Ovary (tissue), 9 donors: ENCODE results near the gene MB. TPM values are rescaled to one million over a fixed set of nuclear protein-coding genes. Genes with fewer than 3 reads are reported as not detected.
"Not testable (repeated sequence)": the region's sequence is repeated elsewhere in the genome, so short reads cannot be mapped to it uniquely, and the experiment has no call there.

Experiments
- DNase-seq, 5 donors: peaks; one replicate each; pipeline ENCODE4 v3.0.0-alpha.2; 2019 to 2020
- H3K27ac ChIP-seq, 2 donors: fragments of 200-600 bp; one replicate each; pipeline versions ENCODE4 v1.5.1 to v1.8.0; 2019 to 2022
- H3K27me3 ChIP-seq: fragments of 200-600 bp; one replicate; pipeline ENCODE4 v1.8.0; 2022
- H3K36me3 ChIP-seq: fragments of 200-600 bp; sonication (generic); one replicate; pipeline ENCODE4 v1.5.1; 2019
- H3K4me1 ChIP-seq: one replicate; pipeline ENCODE4 v1.8.1; 2013; ENCODE audit warnings: mild to moderate bottlenecking, moderate library complexity; ENCODE audit not compliant: insufficient read depth
- H3K4me3 ChIP-seq: fragments of 200-600 bp; sonication (generic); one replicate; pipeline ENCODE4 v1.5.1; 2017
- H3K9me3 ChIP-seq, 2 donors: fragments of 200-600 bp in 1 of 2; sonication (generic) in 1 of 2; one replicate each; pipeline versions ENCODE4 v1.5.1 to v1.8.1; 2013 to 2019; ENCODE audit warnings: mild to moderate bottlenecking in 1 of 2, moderate library complexity in 1 of 2
- CTCF ChIP-seq, 3 donors: fragments of 450-650 bp in 2 of 3; fragments of 200-600 bp in 1 of 3; IDR thresholded peaks; one replicate each; pipeline versions ENCODE4 v1.5.1 to v1.8.0; 2016 to 2022; ENCODE audit warnings: antibody characterized with exemption in 3 of 3, mild to moderate bottlenecking in 1 of 3
- EP300 ChIP-seq: sonication (generic); formaldehyde crosslinking; IDR thresholded peaks from one replicate; pipeline ENCODE4 v1.6.1; 2017; ENCODE audit warnings: antibody characterized with exemption
- POLR2A ChIP-seq: fragments of 450-650 bp; IDR thresholded peaks from one replicate; pipeline ENCODE4 v1.6.1; 2017; ENCODE audit warnings: antibody characterized with exemption, mild to moderate bottlenecking, moderate library complexity
- WGBS, 3 donors: extraction: QIAGEN DNeasy Blood & Tissue Kit in 1 of 3; methylation state at CpG; one replicate each; pipeline versions ENCODE4 v1.1.5 to v1.1.7; 2013 to 2017; 5-methylcytosine and 5-hydroxymethylcytosine counted together
- intact Hi-C, 4 donors: fragments of 100-400 bp; cut with DNase I; formaldehyde crosslinking; loops; one replicate each; pipeline versions ENCODE4 v1.11.0 to v1.15.1; 2022 to 2023
- polyA plus RNA-seq, 2 donors: library from polyadenylated mRNA; stranded (reverse); fragments of 200-250 nt in 1 of 2; fragments of 350-450 nt in 1 of 2; fragmentation: Illumina TruSeq in 1 of 2; extraction: RNeasy Lipid Tissue Mini Kit (QIAGEN cat#74804) in 1 of 2; gene quantifications; one replicate each; pipeline ENCODE4 v1.2.3, GENCODE V29; 2013 to 2014
- total RNA-seq, 7 donors: library from RNA; depleted of rRNA in 2 of 7; stranded (reverse); fragments of >200 nt in 2 of 7; fragmentation: NEBNext Ultra II Directional in 3 of 7; extraction: Animal tissue kit (Norgen Biotek cat#: 25700) in 3 of 7; gene quantifications; one replicate each; pipeline versions ENCODE4 v1.1.0 to v1.2.4, GENCODE V29; 2016 to 2023
- donor health status: DM: no; HTN: no; CAD: no; lungs with moderate emphysema.
- donor health status: DM: no; HTN: no; CAD: no.
- donor health status: Bipolar disorder and iron deficiency.
- donor health status: DM: yes; HTN: yes; CAD: no.
- donor health status: DM: no; HTN: no; CAD: no.
- donor health status: DM: yes; HTN: yes; CAD: no.

Gene MB
- total and polyA plus RNA-seq, 9 donors: 1.3 to 3.0 (median 1.9) TPM; not detected in 3

GRCh38 chr22:35628732-35629131, 11.6 kb upstream of the MB start:
- peak overlapping the region in 1 of 2 donors; percentile 94 for H3K27ac ChIP-seq
- TF ChIP-seq POLR2A (no peak), CTCF (IDR thresholded peaks at IDR 0.05) (no peak), EP300 (no peak)
- intact Hi-C loops: loop anchor here (5.0 to 10.0 kb wide), 6 partner anchors 209 to 496 kb away; no protein-coding TSS in a partner anchor
- no peaks in the 10 kb centered on the region for H3K36me3 ChIP-seq
- no peaks in the 10 kb centered on the region for H3K9me3 ChIP-seq
- 90 to 93% (median 91%) methylated on average over 3 of the region's 3 CpGs for WGBS, 3 donors
- peaks cover 5% of the 10 kb centered on the region for H3K4me1 ChIP-seq
- DNase-seq: peak in 1 of 5 donors; percentile 9
- H3K4me3 ChIP-seq: no peak overlapping the region
- H3K27me3 ChIP-seq: no peaks in the 10 kb centered on the region

- no peaks in the 10 kb centered on the region for H3K27me3 ChIP-seq
- no peaks in the 10 kb centered on the region for H3K36me3 ChIP-seq
- intact Hi-C loops: loop anchor here (2.0 to 10.0 kb wide), 8 partner anchors 210 to 497 kb away; no protein-coding TSS in a partner anchor
- peaks cover 5% of the 10 kb centered on the region for H3K4me1 ChIP-seq
- peak; percentile 52 for TF ChIP-seq EP300
- TF ChIP-seq POLR2A: no peak
- peak; percentile 2 to 53 (median 49) for TF ChIP-seq CTCF (IDR thresholded peaks at IDR 0.05)
- H3K9me3 ChIP-seq: no peaks in the 10 kb centered on the region
- DNase-seq: peak; percentile 83 to 90 (median 88)
- peak overlapping the region; percentile 76 to 94 for H3K27ac ChIP-seq
- peak overlapping the region; percentile 52 for H3K4me3 ChIP-seq
- 0 to 2% (median 0%) methylated on average over 21 of the region's 21 CpGs for WGBS, 3 donors
These were observed 10.3 kb upstream of the MB start for GRCh38 chr22:35627267-35628041.

- Histone ChIP-seq H3K9me3 (no peaks in the 10 kb centered on the region), H3K4me3 (no peak overlapping the region), H3K36me3 (no peaks in the 10 kb centered on the region), H3K27ac (no peak overlapping the region), H3K27me3 (no peaks in the 10 kb centered on the region), H3K4me1 (peaks cover 6% of the 10 kb centered on the region)
- 44 to 51% (median 47%) methylated on average over 10 of the region's 10 CpGs for whole genome bisulfite sequencing, 3 donors
- intact Hi-C loops: loop anchor here (2.0 to 10.0 kb wide), 8 partner anchors 211 to 499 kb away; no protein-coding TSS in a partner anchor
- TF ChIP-seq EP300: no peak
- TF ChIP-seq CTCF (IDR thresholded peaks at IDR 0.05): no peak
- no peak for TF ChIP-seq POLR2A
- DNase-seq: no peak
These were observed 8.8 kb upstream of the MB start for GRCh38 chr22:35625763-35626432.

- WGBS, 3 donors: 83 to 92% (median 92%) methylated on average over 6 of the region's 6 CpGs
- TF ChIP-seq CTCF (IDR thresholded peaks at IDR 0.05) (no peak), EP300 (no peak)
- H3K4me3 ChIP-seq: no peak overlapping the region
- no peaks in the 10 kb centered on the region for H3K27me3 ChIP-seq
- no peak overlapping the region for H3K27ac ChIP-seq
- no peaks in the 10 kb centered on the region for H3K36me3 ChIP-seq
- no peak for DNase-seq
- no peaks in the 10 kb centered on the region for H3K9me3 ChIP-seq
- intact Hi-C loops: loop anchor here in 3 of 4 donors (10.0 kb wide), 3 partner anchors 270 to 500 kb away; no protein-coding TSS in a partner anchor
- peaks cover 2% of the 10 kb centered on the region for H3K4me1 ChIP-seq
These were observed 7.4 kb upstream of the MB start for GRCh38 chr22:35624547-35624946.

- H3K27me3 ChIP-seq, H3K9me3 ChIP-seq, H3K4me1 ChIP-seq, DNase-seq, H3K36me3 ChIP-seq, H3K4me3 ChIP-seq, H3K27ac ChIP-seq: not testable (repeated sequence)
- 91 to 97% (median 97%) methylated on average over 5 of the region's 5 CpGs for whole genome bisulfite sequencing, 3 donors
- intact Hi-C loops: loop anchor here (2.0 to 10.0 kb wide), 5 partner anchors 193 to 501 kb away; no protein-coding TSS in a partner anchor
These were observed 6.8 kb upstream of the MB start for GRCh38 chr22:35623885-35624284.
